Measurements from ENCODE around the gene PDK1. TPM values are rescaled to one million over a fixed set of nuclear protein-coding genes. Genes with fewer than 3 reads are reported as not detected.
A peak's percentile ranks its signal among the peaks of the same experiment; 100 is the strongest.

Gene PDK1
- total RNA-seq, 1 donor from 2014 or later: 42.3 TPM

DNA sequence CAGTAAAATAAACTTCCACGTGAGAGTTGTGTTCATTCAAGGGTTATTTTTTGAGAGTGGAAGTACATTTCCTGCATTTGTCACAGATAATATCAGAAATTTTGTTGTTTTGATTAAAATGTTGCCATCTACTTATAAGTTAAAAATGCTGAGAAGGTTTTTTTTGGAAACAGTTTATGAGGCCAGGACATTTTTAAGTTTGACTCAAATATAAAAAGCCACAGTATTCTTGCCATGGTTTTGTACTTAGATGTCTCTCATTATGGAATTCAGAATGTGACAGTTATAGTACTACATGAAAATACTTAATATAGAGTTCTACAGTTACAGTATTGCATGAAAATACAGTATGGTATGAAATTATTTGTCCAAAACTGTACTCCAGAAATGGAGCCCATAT, 44.1 kb downstream of the PDK1 start:
- TF ChIP-seq, protein P1, sequence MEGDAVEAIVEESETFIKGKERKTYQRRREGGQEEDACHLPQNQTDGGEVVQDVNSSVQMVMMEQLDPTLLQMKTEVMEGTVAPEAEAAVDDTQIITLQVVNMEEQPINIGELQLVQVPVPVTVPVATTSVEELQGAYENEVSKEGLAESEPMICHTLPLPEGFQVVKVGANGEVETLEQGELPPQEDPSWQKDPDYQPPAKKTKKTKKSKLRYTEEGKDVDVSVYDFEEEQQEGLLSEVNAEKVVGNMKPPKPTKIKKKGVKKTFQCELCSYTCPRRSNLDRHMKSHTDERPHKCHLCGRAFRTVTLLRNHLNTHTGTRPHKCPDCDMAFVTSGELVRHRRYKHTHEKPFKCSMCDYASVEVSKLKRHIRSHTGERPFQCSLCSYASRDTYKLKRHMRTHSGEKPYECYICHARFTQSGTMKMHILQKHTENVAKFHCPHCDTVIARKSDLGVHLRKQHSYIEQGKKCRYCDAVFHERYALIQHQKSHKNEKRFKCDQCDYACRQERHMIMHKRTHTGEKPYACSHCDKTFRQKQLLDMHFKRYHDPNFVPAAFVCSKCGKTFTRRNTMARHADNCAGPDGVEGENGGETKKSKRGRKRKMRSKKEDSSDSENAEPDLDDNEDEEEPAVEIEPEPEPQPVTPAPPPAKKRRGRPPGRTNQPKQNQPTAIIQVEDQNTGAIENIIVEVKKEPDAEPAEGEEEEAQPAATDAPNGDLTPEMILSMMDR (IDR thresholded peaks at IDR 0.05; ENCODE audit: unreplicated experiment): no peak
- Mint-ChIP-seq H3K27ac (no peak overlapping the region), H3K4me1 (peaks cover 20% of the 10 kb centered on the region), H3K9me3 (peaks cover 4% of the 10 kb centered on the region), H3K27me3 (ENCODE audit: low read depth) (no peaks in the 10 kb centered on the region), H3K36me3 (peaks cover 39% of the 10 kb centered on the region), H3K4me3 (no peak overlapping the region)
- DNase-seq (ENCODE audit: low spot score in 2 of 2, unreplicated experiment in 2 of 2): no peak

DNA sequence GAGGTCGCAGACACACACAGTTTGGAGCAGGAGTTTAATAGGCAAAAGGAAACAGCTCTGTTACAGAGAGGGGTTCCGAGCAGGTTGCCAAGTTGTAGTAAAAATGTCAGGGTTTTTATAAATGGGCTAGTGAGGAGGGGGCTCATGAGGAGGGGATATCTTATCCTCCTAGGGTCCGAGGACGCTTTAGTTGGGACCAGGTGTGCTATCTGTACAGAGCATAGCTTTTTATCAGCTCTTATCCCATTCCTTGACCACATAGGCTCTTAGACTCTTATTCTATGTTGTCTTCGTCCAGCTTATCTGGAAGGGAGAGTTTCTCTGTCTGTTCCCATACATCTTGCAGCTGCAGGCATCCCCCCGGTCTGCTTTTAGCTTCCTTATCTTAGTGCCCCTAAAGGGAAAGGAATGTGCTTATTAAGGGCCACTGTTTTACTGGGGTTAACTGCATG, 44.7 kb downstream of the PDK1 start:
- no peaks in the 10 kb centered on the region for H3K27me3 Mint-ChIP-seq (ENCODE audit: low read depth)
- H3K9me3 Mint-ChIP-seq: peaks cover 4% of the 10 kb centered on the region
- TF ChIP-seq, protein P1 (IDR thresholded peaks at IDR 0.05; ENCODE audit: unreplicated experiment): no peak
- H3K27ac Mint-ChIP-seq: peak overlapping the region; percentile 41
- peaks cover 20% of the 10 kb centered on the region for H3K4me1 Mint-ChIP-seq
- H3K4me3 Mint-ChIP-seq: no peak overlapping the region
- H3K36me3 Mint-ChIP-seq: peaks cover 41% of the 10 kb centered on the region
- no peak for DNase-seq (ENCODE audit: low spot score in 2 of 2, unreplicated experiment in 2 of 2)

- H3K27ac Mint-ChIP-seq: no peak overlapping the region
- TF ChIP-seq, protein P1 (IDR thresholded peaks at IDR 0.05; ENCODE audit: unreplicated experiment): no peak
- peaks cover 38% of the 10 kb centered on the region for H3K36me3 Mint-ChIP-seq
- H3K9me3 Mint-ChIP-seq: peaks cover 4% of the 10 kb centered on the region
- no peak for DNase-seq (ENCODE audit: low spot score in 2 of 2, unreplicated experiment in 2 of 2)
- no peaks in the 10 kb centered on the region for H3K27me3 Mint-ChIP-seq (ENCODE audit: low read depth)
- peaks cover 3% of the 10 kb centered on the region for H3K4me1 Mint-ChIP-seq
- no peak overlapping the region for H3K4me3 Mint-ChIP-seq
These were observed 50.4 kb downstream of the PDK1 start for GRCh38 chr2:172606285-172606684.

- H3K27ac Mint-ChIP-seq: no peak overlapping the region
- no peak for DNase-seq (ENCODE audit: low spot score in 2 of 2, unreplicated experiment in 2 of 2)
These were observed 51.6 kb downstream of the PDK1 start for GRCh38 chr2:172607379-172607928.

DNA sequence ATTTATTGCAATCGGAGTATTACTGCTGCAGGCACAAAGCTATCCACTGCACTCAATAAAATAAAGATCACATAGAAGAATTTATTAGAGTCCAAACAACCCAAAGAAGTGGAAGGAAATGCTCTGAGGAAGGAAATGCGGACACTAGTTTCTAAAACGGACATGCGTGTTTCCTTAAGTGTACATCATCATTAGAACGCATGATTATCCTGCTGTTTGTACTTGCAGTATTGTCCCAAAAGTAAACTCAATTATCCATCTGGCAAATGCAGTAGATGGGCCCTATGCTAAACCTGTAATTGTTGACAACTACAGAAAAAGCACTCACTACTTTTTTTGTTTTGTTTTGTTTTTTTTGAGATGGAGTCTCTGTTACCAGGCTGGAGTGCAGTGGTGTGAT, 53.6 kb downstream of the PDK1 start:
- H3K27ac Mint-ChIP-seq: no peak overlapping the region
- peaks cover 18% of the 10 kb centered on the region for H3K36me3 Mint-ChIP-seq
- H3K4me3 Mint-ChIP-seq: no peak overlapping the region
- H3K27me3 Mint-ChIP-seq (ENCODE audit: low read depth): no peaks in the 10 kb centered on the region
- H3K4me1 Mint-ChIP-seq: peaks cover 8% of the 10 kb centered on the region
- DNase-seq (ENCODE audit: low spot score in 2 of 2, unreplicated experiment in 2 of 2): no peak
- TF ChIP-seq, protein P1 (IDR thresholded peaks at IDR 0.05; ENCODE audit: unreplicated experiment): no peak
- H3K9me3 Mint-ChIP-seq: no peaks in the 10 kb centered on the region

More at GRCh38 chr2:172607379-172607928, 51.6 kb downstream of the PDK1 start:
- Mint-ChIP-seq H3K4me3 (no peak overlapping the region), H3K9me3 (peaks cover 4% of the 10 kb centered on the region), H3K4me1 (peaks cover 2% of the 10 kb centered on the region), H3K36me3 (peaks cover 32% of the 10 kb centered on the region), H3K27me3 (ENCODE audit: low read depth) (no peaks in the 10 kb centered on the region)
- TF ChIP-seq, protein P1 (IDR thresholded peaks at IDR 0.05; ENCODE audit: unreplicated experiment): no peak

All from mesothelial cell of epicardium (in vitro differentiated cells).